HG03108 (cell line): ENCODE measurements around the gene ONECUT2.
A peak's percentile ranks its signal among the peaks of the same experiment; 100 is the strongest.
"Not testable (repeated sequence)": the region's sequence is repeated elsewhere in the genome, so short reads cannot be mapped to it uniquely, and the experiment has no call there.

ENCODE experiments used
- ATAC-seq: cut with Tn5 transposase; IDR thresholded peaks from one replicate; pipeline ENCODE4 v1.9.1; 2021; ENCODE audit warnings: moderate library complexity; ENCODE audit not compliant: unreplicated experiment

Gene ONECUT2

DNA sequence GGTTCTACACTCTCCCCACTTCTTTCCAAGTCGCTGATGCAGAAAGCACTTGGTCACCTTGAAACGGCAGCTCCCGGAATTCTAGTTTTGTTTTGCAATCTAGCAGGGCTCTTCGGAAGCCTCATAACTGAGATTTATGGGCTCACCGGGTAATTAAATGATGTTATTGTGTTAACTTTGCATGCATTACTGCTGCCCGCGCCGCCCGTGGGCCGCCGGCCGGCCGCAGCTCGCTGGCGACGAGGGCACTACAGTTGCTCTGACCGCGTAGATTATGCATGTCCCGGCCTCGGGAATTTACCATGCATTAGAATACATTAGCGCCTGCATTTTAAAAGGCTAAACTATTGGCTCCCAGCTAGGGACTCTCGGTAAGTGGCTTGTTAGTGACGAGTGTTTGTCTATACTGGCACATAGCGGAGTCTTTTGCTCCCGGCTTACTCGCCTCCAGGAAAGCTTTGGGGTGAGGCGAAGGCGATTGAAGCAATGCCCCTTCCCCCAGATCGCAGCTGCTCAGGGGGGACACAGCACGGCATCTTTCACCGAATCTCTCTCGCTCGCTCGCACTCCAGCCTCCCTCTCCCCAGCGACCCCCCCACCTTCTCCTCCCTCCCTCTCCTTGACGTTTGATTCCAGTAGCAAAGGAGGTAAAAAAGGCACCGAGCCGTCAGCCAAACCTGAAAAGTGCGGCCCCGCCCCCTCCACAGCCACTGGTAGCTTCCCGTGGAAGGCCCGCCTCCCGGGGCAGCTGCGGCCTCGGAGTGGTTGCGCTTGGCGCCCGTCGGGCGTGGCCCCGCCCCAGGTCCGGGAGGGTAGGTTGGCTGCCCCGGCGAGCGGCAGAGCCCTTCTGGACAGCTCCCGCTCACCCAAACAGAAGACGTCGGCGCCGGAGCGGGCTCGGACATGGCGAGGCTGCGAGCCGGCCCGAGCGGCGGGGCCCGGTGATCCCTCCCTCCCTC lies at the start of gene ONECUT2:
Gene ONECUT2 (plus strand): TSS at position 839 of the 959 bp plus-strand sequence. CDS start 343 bp downstream, outside the sequence.
- peak; percentile 89 for ATAC-seq

GRCh38 chr18:57389271-57389670 lies 45.9 kb upstream of the ONECUT2 start:
- no peak for ATAC-seq

DNA sequence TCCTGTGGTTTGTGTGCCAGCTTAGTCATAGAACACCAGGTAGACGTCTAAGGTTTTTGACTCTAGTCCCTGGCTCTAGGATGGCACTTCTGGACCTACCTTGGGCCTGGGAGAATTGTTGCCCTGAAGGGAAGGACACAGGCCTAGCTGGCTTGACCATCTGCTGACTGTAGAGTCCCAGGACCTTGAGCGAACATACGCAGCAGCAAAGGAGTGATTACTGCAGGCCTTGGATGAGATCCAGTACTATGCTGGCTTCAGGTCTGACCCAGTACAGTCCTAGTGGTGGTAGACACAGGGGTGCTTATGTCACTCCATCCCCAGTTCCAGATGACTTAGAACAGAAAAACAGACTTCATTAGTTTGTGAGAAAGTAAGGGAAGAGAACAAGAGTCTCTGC lies 45.1 kb upstream of the ONECUT2 start:
- ATAC-seq = no peak

GRCh38 chr18:57394749-57395148 lies 40.4 kb upstream of the ONECUT2 start:
- ATAC-seq = not testable (repeated sequence)

DNA sequence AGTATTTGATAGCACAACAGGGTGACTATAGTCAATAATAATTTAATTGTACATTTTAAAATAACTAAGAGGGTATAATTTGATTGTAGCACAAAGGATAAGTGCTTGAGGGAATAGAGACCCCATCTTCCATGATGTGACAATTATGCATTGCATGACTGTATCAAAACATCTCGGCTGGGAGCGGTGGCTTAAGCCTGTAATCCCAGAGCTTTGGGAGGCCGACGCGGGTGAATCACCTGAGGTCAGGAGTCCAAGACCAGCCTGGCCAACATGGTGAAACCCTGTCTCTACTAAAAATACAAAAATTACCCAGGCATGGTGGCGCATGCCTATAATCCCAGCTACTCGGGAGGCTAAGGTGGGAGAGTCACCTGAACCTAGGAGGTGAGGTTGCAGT lies 38.3 kb upstream of the ONECUT2 start:
- not testable (repeated sequence) for ATAC-seq

DNA sequence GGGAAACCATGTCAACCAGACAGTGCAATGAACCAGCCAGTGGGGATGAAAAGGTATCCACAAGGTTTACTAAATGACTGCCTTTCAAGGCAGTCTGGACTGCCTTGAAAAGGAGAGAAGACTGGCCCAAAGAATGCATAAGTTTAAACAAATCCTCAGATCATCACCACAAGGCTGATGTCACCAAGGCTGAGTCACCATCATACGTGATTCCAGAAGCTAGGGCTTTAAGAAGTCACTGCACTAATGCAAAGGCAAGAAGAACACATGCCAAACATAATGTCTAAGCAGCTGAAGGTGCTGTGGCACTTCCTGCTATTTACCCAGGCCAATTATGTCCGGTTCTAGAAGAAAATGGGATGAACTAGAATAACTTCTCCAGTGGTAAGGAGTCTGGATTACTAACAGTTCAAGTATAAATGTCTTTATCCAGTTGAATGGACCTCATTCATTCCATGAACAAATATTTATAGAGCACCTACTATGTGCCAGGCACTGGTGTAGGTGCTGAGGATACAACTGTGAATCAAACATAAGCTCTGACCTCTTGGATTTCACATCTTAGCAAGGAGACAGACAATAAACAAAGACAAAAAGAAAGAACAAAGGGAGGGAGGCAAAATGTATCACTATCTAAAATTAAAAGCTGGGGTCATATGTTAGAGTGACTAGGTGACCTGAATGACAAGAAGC lies 37.6 kb upstream of the ONECUT2 start:
- no peak for ATAC-seq

GRCh38 chr18:57404345-57404744 lies 30.8 kb upstream of the ONECUT2 start:
- no peak for ATAC-seq

- ATAC-seq = no peak
Measured at GRCh38 chr18:57409650-57410049, 25.5 kb upstream of the ONECUT2 start.

DNA sequence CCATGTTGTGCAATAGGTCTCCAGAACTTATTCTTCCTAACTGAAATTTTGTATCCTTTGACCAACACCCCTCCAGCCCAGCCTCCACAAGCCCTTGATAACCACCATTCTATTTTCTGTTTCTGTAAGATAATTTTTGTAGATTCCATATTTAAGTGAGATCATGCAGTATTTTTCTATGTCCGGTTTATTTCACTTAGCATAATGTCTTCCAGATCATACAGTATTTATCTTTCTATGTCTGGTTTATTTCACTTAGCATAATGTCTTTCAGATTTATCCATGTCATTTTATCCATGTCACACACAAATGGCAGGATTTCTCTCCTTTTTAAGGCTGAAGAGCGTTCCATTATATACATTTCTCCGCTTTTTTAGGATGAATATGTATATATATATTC lies 24.4 kb upstream of the ONECUT2 start:
- ATAC-seq = no peak

- no peak for ATAC-seq
Measured at GRCh38 chr18:57416542-57416941, 18.6 kb upstream of the ONECUT2 start.

DNA sequence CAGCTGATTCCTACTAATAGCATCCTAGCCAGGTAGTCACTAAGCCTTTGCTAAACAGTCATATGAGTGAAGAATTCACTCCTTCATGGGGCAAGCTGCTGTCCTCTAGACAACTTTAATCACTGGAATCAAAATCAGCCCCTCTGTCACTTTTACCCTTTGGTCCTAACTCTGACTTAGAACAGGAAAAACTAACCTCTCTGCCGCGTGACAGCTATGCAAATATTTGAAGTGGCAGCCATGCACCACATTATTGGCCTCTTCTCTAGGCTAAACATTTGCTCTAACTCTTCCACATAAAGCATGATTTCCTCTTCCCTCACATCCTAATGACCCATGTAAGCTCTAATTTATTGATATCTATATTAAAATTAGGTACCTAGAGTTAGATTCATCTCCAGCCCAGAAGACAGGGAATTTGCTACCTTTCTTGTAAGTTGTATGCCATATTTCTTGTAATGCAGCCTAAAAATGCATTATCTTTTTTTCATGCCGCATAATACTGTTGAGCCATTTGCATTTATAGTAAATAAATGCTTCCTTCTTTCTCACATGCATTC lies 12.8 kb upstream of the ONECUT2 start:
- no peak for ATAC-seq

GRCh38 chr18:57423821-57424220 lies 11.4 kb upstream of the ONECUT2 start:
- ATAC-seq = no peak

DNA sequence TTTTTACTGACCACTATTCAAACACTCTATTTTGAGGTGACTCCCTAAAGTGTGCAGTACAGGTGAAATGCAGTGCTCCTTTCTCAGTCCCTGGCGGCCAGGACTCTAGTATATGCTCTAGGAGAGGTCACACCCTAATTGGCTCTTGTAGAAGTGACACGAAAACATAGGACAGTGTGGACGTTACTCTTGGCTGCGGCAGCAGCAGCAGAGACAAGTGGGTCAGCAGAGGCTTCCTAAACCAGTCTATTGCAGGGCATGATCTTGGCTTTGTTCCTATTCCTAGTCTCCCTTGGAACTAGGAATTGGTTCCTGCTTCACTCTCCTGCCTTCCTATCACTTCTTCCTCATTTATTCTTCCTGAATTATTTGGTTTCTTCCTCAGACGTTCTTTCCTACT lies 10.1 kb upstream of the ONECUT2 start:
- no peak for ATAC-seq

DNA sequence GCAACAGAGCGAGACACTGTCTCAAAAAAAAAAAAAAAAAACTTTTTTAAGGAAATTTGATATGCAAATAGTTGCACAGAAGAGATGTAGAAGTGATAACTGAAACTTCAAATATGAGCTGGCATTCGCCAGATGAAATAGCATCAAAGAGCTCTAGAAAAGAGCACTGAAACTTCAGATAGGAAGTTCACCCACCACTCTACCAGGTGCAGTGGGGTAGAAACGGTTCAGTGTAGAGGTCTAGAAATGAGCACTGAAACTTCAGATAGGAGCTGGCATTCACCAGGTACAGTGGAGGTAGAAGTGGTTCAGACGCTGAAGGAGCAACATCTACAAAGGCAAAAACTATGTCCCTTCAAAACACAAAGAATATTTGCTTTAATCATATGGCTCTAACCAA lies 9.0 kb upstream of the ONECUT2 start:
- ATAC-seq = no peak

DNA sequence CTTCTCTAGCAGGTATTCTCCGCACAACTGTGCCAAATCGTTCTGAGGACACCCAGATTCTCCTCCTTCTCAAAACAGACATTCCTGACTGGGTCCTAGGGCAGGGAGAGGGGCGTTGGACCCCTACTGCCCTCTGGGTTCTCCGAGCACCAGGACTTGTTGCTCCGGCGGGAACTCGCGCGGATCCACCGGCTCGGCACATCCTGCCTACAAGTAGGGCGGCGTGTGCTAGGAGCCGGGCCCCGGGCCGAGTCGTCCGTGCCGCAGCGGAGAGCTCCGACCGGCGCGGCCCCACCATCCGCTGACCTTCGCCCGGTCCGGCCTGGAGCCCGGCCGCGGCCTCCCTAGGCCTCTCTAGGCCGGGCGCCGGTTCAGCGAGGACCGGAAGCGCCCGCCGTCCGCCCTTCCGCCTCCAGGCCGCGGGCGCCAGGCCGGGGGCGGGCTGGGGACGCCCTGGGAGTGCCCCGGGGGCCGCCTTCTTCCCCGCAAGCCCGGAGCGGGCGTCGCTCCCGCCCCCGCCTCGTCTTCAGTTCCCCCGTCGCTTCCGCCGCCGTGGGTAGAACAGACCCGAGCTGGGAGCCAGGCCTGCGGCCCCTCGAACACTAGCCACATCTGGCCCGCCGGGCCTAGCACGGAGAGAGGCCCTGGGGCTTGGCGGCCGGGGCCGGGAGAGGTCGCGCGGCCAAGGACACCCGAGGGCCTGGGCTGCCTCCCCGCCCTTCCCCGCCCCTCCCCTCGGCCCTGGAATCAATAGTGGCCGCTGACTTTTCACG lies 7.6 kb upstream of the ONECUT2 start:
- no peak for ATAC-seq

- no peak for ATAC-seq
Measured at GRCh38 chr18:57428221-57429150, 6.7 kb upstream of the ONECUT2 start.

GRCh38 chr18:57429167-57430078 lies 5.8 kb upstream of the ONECUT2 start:
- no peak for ATAC-seq

DNA sequence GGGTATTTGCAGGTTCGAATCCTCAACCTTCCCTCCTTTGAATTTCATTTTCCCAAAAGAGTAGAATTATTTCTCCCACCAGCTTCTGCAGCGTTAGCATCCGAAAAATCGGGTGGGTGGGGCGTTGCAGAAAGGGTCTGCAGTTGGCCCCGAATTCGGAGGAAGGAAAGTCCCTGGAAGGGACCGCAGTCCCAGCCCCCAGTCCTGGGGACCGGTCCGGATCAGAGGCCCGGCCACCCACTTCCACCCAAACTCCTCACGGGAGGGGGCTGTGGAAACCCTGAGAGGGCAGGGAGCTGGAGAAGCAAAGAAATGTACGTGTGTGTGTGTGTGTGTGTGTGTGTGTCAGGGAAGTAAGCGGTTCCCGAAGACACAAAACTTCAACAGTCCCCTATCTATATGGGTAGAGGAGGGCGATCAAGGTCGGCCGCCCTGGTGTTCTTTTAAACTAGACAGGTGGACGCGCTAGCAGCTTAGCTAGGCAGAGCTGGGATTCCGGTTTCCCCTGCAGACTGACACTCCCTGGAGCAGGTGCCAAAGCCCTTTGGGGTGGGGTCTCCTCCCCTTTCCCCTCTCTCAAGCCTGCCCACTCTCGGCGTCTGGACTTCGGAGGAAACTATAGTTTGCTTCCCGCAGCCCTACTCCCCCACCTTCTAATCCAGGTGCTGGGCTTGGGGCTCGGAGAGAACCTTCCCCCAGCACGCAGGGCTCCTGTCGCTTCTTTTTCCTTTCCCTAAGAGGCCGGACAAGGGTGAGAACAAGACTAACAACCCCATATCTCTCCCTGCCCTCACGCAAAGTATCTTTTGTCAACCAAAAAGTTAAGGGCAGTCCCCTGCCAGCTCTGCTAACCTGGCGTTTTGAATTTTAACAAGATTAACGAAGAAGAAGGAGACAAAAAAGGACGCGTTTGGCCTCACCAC lies 4.8 kb upstream of the ONECUT2 start:
- ATAC-seq = no peak
